HG02938 (cell line): ENCODE data around the gene CALB2.
"Not testable (repeated sequence)": the region's sequence is repeated elsewhere in the genome, so short reads cannot be mapped to it uniquely, and the experiment has no call there.

ENCODE experiments used
- ATAC-seq: cut with Tn5 transposase; IDR thresholded peaks from one replicate; pipeline ENCODE4 v1.9.1; 2021; ENCODE audit warnings: mild to moderate bottlenecking, moderate library complexity; ENCODE audit not compliant: unreplicated experiment

Gene CALB2, protein sequence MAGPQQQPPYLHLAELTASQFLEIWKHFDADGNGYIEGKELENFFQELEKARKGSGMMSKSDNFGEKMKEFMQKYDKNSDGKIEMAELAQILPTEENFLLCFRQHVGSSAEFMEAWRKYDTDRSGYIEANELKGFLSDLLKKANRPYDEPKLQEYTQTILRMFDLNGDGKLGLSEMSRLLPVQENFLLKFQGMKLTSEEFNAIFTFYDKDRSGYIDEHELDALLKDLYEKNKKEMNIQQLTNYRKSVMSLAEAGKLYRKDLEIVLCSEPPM

DNA sequence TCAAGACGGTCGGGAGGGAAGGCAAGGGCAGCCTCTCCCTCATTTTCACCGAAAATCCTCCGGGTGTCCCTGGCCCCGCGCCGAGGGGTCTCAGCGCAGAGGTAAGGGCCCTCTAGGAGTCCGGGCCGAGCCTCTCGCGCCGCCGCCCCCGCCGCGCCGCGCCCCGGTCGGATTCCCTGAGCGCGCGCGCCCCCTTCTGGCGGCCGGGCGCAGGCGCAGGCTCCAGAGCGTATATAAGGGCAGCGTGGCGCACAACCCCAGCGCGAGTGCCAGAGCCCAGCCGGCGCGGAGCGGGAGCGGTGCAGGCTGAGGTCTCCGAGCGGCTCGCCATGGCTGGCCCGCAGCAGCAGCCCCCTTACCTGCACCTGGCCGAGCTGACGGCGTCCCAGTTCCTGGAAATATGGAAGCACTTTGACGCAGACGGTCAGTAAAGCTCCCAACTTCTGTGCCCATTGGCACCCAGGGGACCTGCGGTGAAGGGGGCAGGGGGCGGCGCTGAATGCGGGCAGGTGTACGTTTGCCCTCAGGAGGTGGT is at the start of gene CALB2:
Gene CALB2, plus strand, starts transcription at position 260 of the 535 bp plus-strand sequence. Its CDS starts 70 bp downstream, at position 330.
- ATAC-seq = no peak

DNA sequence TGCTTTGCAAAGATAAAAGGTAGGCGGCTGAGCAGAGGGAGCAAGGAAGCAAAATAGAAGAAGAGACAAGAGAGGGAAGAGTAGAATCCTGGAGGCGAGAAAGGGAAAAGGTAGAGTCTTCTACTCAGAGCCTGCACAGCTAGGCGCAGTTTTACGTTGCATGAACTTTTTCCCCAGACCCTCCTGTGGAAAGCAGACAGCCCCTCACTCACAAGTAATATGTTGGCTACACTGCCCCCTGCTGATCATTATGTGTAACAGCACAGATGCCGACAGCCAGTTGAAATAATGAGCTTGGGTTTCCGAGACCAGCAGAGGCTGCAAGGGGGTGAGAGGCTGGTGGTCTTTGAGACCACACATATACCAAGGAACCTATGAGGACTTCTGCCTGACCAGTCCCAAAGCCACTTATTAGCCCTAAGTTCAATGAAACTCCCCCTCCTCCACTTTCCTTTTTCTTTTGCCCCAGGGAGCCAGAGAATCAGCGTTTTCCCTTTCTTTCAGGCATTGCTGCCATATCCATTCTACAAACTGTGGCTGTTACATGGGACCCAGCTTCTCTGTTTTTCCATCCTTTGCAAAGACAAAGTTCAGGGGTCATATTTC is 46.9 kb upstream of the CALB2 start:
- no peak for ATAC-seq

DNA sequence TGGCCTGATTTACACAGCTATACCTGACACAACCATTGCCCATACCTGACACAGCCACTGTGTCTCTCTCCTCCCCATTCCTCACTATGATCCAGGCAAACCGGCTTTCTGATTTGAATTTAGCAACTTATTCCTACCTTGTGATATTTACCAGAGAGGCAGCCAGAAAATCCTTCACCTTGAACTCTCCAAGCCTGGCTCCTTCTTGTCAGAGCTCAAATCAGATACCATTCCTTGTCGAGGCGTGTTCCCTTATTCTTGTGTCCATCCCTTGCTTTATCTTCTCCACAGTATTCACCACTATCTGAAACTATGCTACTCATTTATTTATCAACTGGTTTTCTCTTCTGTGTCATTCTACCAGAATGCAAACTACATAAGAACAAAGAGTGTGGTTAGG is 44.9 kb upstream of the CALB2 start:
- not testable (repeated sequence) for ATAC-seq

DNA sequence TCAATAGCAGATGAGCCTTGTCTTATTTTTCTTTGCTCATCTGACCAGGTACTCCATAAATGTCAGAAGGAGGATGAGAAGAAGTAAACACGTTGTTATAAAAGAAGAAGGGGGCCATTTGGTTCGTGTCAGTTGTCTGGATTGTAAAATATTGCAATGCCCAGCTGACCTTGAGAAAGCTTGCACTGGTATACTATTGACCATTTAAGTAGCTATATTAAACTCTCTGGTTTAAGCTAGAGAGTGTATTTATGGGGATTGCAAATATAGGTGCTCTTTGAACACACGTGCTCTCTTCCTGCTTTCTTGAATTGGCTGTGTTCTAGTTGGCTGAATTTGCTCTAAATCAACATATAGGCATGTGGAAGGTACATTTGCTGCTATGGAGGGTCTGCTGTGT is 43.3 kb upstream of the CALB2 start:
- no peak for ATAC-seq

DNA sequence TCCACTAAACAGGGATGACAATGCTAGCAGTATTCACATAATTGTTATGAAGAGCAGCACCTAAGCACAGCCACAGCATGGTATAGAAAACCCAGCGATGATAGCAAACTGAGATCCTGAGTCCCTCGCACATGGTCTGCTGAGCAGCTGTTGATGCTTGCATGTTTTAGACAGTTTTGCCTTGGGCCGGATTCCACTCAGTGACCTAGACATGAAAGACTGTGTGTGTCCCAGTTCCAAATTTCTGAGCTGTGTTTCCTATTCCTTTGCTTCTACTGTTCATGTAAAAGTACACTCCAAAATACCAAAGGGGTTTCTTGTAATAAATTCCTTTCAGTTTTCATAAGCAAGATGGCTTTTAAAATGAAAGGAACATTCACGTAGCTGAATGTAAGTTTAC is 38.5 kb upstream of the CALB2 start:
- no peak for ATAC-seq

DNA sequence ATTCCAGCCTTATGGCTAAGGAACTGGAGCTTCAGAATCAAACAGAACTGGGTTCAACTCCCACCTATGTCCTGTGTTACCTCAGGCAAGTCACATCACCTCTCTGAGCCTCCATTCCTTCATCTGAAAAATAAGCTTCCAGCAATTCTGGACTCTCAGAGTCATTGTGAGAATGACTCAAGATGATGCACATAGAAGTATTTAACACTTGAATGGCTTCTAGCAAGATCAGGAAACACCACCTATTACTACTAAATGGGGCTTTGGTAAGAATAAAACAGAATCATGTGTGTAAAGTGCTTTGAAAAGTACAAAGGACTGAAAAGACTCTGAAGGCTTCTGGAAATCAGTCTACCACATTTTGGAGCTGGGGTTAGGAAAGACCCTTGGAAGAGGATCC is 30.8 kb upstream of the CALB2 start:
- ATAC-seq = no peak

DNA sequence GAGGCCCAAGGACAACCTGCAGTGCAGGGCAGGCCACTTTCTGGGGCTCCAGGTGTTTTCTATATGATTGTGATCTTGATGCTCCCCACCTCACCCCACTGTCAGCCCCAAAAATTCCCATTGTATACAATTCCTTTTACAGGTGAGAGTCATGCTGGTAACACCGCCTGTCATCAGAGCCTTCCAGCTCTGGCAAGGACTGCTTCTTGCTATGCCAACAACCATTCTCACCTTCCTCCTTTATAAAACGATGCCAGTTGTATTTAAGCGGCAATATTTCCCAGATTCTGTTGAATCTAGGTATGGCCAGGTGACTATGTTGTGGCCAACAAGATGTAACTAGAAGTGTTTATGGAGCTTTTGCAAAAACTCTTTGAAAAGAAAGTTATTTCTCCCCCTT is 30.4 kb upstream of the CALB2 start:
- ATAC-seq = no peak

DNA sequence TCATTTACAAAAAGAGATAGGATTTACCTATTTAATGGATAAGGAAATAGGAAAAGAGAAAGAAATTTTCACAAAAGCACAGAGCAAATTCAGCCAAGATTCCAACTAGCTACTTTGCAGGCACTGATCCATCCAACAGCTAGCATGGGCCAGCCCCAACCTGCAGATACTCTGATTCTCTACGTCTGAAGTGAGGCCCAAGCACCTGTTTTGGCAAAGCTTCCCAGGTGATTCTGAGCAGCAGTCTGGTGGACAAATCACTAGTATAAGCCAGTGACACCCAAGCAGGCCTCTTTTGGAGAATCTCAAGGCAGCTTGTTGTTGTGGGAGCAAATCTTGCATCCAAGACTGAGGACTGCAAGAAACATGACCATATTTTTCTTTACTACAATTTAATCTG is 20.9 kb upstream of the CALB2 start:
- no peak for ATAC-seq

DNA sequence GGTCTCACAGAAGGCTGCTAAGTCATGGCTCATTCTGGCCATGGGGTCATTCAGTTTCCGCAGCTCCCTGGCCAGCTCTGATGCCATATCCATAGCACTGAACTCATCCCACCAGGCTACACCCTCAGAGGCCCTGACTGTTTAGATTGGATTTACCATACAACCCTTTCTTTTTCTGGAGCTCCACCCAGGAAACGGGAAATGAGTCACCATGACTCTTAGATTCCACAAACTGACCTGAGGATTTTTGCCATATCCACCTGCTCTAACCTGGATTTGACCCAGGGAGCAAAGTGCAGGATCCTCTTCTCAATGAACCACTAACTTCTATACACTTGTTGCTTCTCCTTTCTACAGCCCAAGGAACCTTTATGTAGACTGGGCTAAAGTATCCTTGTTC is 20.3 kb upstream of the CALB2 start:
- ATAC-seq = no peak

DNA sequence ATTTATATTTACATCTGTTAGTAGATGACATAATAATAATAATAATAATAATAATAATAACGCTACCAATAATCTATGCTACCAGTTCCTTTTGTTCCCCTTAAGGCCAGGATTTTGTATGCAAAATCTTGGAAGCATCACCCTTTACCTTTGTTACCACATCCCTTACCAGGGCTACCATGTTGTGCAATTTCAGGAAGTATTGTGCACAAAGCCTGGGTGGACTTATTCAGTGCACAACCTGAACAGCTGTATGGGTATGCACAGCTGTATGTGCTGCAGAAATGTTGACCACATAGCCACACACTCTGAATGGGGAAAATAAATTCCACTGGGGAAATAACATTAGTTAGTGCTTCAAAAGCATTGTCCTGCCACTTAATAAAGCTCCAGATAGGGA is 19.9 kb upstream of the CALB2 start:
- no peak for ATAC-seq

DNA sequence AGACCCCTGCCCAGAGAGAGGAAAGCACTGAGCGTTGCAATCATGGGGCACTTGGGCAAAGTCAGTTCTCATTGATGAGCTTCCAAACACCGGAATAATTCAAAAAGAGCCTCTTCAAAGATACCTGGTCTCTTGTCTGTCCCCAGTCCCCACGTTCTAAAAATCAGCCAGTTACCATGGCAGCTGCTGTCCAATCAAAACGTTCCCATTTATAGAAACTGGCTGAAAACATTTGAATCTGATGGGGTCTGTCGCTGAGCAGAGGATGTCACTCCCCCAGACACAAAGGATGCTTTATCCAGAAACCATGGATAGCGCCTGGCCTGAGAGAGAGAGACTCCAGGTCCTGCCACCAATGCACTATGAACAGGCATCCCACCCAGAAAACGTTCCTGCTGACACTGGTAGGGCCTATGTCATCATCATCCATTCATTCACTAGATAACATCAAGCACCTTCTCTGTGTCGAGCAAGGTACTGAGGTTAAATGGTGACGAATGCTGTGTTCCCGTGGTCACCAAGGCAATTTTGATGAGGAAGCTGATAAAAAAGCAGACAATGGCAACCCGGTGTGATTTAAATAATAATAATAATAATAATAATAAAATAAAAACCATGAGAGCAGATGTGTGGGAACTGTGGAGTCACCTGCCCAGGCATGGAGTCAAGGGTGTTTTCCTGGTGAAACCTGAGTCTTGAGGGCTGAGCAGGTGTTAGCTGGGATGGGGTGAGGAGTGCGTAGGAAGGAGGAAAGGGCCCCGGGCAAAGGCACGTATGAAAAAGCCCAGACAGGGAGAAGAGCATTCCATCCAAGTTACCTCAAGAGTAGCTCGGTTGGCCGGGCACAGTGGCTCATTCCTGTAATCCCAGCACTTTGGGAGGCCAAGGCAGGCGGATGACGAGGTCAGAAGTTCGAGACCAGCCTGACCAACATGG is 19.0 kb upstream of the CALB2 start:
- ATAC-seq = no peak

DNA sequence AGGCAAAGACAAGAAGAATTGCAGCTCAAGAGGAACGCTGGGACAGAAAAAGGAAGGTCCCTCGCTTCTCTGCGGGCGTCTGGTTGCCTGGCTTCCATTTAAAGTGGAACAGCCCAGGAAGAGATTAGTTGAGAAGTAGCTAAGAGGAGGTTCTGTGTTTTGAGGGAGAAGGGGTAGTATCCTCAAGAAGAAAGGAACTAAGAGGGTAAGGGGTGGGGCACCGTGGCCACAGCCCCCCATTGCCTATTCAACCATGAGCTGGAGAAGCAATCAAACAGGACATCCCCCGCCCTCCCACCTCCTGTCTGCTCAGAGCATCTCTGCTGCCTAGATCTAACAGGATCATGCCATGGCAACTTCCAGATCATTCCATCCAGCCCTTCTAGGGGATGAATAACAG is 18.1 kb upstream of the CALB2 start:
- ATAC-seq = no peak

DNA sequence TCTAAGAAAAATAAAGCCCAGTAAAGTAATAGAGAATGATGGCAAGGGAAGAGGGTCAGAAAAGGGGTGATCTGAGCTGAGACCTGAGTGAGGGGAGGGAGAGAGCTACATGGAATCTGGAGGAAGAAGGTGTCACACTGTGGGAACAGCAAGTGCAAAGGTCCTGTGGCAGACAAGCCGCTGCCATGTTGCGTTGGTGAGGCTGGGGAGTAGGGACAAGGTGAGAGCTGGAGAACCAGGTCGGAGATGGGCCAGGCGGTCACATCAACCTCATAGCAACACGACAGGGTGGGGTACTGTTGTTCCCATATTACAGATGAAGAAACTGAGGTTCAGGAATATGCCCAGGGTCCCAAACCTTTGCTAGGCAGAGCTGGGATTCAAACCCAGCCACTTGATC is 16.6 kb upstream of the CALB2 start:
- ATAC-seq = no peak

DNA sequence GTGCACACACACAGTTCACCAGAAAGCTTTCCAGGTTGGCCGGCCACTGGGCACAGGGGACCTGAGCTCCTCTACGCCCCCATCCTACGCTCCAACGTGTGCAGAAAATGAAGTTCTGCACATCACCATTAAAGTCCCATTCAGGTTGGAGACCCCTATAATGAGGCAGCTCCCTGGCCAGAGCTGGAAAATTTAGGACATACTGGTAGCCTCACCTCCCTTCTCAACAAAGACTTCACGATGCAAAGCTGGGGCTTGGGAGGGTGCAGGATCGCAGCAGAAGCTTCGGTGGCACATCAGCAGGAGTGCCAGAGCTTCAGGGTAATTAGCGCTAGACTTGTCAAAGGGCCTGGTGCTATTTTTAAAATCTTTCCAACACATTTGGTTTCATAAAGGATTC is 15.4 kb upstream of the CALB2 start:
- ATAC-seq = no peak

DNA sequence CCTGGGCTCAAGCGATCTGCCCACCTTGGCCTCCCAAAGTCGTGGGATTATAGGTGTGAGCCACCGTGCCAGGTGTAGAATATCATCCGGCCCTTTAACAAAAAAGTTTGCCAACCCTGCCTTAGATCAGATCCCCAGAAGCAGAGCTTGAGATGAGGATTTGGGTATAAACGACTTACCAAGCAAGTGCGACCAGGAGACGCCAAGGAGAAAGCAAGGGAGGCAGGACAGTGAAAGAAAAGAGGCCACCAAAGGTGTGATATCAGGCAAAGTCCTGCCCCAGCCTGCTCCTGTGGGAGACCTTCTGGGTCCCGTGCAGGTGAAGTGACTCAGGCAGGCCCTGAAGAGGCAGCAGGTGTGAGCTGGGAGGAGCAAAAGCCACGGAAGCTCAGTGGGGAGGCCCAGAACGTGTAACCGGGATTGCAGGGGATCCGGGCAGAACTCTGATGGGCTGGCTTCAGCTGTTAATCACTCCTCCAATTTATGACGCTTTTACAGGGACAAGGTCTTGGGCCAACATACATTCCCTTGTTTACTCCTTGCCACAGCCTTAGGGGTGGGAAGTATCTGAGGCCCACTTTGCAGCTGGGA is 14.1 kb upstream of the CALB2 start:
- ATAC-seq = no peak

DNA sequence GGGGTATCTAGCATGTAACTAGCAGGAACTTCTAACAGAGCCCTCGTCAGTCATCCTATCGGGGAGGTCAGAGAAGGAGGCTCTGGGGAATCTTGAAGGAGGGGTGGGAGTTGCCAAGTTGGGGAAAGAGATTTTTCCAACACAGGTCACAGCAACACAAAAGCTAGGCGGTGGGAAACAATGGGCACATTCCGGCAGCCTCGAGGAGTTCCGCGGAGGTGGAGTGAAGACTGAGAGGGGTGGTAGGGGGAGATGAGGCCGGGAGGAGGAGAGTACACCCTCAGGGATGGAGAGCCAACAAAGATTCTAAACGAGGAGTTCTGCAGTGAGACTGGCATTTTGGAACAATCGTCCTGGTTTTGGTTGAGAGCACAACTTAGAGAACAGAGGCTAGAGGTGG is 13.5 kb upstream of the CALB2 start:
- no peak for ATAC-seq

DNA sequence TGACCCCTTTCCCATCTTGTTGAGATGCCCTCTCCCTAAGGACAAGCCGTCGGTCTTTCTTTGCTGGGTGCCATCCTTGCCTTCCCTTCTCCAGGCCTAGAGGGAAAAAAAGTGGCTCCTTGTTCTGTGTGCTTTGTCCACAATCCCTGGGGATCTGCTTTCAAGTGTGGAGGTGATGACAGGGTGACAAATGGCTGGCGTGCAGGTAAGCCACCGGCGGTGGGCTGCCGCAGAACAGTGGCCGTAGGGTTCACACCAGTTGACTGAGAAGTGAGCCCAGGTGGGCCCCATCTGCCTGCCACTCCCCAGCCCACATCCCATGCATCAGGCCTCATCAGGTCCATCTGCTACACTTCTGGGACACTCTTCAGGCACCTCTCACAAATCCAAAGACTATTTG is 11.4 kb upstream of the CALB2 start:
- ATAC-seq = no peak

DNA sequence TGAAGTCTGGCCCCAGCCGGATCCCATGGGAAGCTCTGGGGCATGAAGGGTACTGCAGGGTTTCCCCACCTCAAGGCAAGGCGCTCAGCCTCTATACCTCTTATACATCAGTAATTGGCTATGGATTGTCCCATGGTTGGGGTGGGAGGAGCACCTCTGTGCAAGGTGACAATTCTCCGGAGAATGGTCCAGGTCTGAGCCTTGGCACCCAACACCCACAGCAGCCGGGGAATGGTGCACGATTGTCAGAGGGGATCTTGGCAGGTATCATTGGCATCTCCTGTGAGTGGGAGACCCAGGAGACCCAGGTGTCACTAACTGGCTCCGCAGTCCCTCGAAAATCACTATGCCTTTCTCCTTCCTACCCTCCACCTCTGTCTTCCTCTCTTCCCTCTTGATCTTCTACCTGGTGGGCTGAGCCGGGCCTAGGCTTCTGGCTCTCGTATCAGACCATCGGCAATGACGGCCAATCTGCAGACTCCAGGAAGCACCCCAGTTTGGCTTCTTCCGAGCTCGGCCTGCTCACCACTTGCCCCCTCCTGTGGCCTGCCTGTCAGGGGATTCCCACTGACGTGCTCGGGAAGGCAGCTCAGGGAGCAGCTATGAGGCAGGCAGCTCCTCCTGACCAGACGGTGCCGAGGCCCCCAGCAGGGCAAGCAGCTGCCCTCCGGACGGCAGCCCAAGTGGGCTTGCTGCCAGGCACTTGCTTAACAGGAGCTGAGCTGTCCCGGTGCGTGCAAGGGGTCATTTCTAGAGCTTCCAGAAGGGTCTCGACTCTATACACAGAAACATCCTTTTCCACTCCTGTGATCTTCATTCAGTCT is 10.0 kb upstream of the CALB2 start:
- no peak for ATAC-seq

DNA sequence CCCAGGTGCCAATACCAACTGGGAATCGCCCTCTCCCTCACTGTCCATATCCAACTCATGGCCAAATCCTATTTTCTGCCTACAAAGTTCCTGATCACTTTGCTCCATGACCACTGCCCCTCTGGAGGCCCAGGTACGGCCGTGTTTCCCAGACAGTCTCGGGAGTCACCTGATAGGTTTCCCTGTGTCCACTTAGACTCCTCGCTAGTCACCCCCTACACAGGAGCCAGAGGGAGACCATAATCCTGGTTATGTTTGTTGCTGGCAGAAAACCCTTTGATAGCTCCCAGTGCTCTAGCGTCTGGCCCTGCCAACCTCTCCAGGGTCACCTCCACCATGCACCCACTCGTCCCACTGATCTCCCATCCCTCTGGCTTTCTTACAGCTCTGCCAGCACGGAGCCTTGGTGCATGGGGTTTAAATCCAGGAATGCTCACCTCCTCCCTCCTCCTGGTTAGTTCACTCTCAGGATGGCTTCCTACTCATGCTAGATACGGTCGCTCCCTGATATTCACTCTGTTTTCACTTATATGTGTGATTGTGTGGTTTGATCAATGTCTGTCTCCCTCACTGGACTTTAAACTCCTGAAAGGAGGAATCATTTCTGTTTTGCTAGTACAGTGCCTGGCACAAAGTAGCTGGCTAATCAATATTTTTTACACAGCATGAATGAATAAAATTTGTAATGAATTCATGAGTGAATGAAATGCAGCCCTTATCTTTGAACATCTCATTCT is 7.5 kb upstream of the CALB2 start:
- no peak for ATAC-seq

DNA sequence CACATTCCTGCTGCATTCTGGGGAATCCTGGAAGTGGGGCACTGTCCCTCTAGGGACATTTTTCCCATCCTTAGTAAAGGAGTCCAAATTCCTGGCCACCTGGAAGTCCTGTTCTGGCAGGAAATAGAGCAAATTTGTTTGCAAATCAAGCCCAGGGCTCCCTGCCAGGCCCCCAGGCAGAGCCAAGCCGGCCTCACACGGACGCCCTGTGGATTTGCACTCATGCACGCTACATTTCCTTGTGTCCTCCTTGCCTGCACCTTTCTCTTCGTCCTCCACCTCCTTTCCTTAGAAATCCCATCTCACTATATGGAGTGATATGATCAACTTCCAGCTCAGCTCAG is 7.0 kb upstream of the CALB2 start:
- ATAC-seq = no peak
